Hematopoietic multipotent progenitor cell treated with erythropoietin and hydrocortisone succinate and interleukin-3 and kit ligand, for 4 days (in vitro differentiated cells): ENCODE results near the gene NFASC.

ENCODE experiments used
- DNase-seq: peaks from one replicate; pipeline ENCODE4 v3.0.0-alpha.2; 2015

Gene NFASC

GRCh38 chr1:204891860-204892259 lies 21.2 kb downstream of the NFASC start:
- no peak for DNase-seq

GRCh38 chr1:204894031-204894430 lies 23.4 kb downstream of the NFASC start:
- no peak for DNase-seq

- DNase-seq, result no peak
Measured at GRCh38 chr1:204894606-204895005, 23.9 kb downstream of the NFASC start.

GRCh38 chr1:204896023-204896422 lies 25.4 kb downstream of the NFASC start:
- no peak for DNase-seq

GRCh38 chr1:204896787-204897469 lies 26.3 kb downstream of the NFASC start:
- no peak for DNase-seq

- DNase-seq, result no peak
Measured at GRCh38 chr1:204900721-204901120, 30.1 kb downstream of the NFASC start.

GRCh38 chr1:204902671-204903070 lies 32.0 kb downstream of the NFASC start:
- no peak for DNase-seq

- DNase-seq, result no peak
Measured at GRCh38 chr1:204904228-204904810, 33.7 kb downstream of the NFASC start.

GRCh38 chr1:204909109-204909508 lies 38.4 kb downstream of the NFASC start:
- DNase-seq, result no peak

- DNase-seq, result no peak
Measured at GRCh38 chr1:204915861-204916495, 45.3 kb downstream of the NFASC start.

- no peak for DNase-seq
Measured at GRCh38 chr1:204917802-204918201, 47.1 kb downstream of the NFASC start.

- no peak for DNase-seq
Measured at GRCh38 chr1:204920511-204920910, 49.8 kb downstream of the NFASC start.

GRCh38 chr1:204920967-204921366 lies 50.3 kb downstream of the NFASC start:
- no peak for DNase-seq

- no peak for DNase-seq
Measured at GRCh38 chr1:204921855-204922516, 51.3 kb downstream of the NFASC start.

GRCh38 chr1:204923201-204923600 lies 52.5 kb downstream of the NFASC start:
- DNase-seq, result no peak

- DNase-seq, result no peak
Measured at GRCh38 chr1:204923626-204924012, 53.0 kb downstream of the NFASC start.

- no peak for DNase-seq
Measured at GRCh38 chr1:204924013-204924759, 53.5 kb downstream of the NFASC start.

- DNase-seq, result peak; percentile 10
Measured at GRCh38 chr1:204925701-204926100, 55.0 kb downstream of the NFASC start.

- no peak for DNase-seq
Measured at GRCh38 chr1:204927673-204928641, 57.3 kb downstream of the NFASC start.

GRCh38 chr1:204928671-204929486 lies 58.2 kb downstream of the NFASC start:
- no peak for DNase-seq
